Astrocyte of the hippocampus (primary cell): ENCODE data around the gene MYOCOS.
"Not testable (repeated sequence)": the region's sequence is repeated elsewhere in the genome, so short reads cannot be mapped to it uniquely, and the experiment has no call there.

Experiments
- DNase-seq: peaks from one replicate; pipeline ENCODE4 v3.0.0; 2011; ENCODE audit warnings: low read depth, low spot score

MYOCOS gene

GRCh38 chr1:171625225-171625624 is 3.2 kb downstream of the MYOCOS start:
- no peak for DNase-seq

- no peak for DNase-seq
Measured at GRCh38 chr1:171627020-171627419, 5.0 kb downstream of the MYOCOS start.

- no peak for DNase-seq
Measured at GRCh38 chr1:171628225-171628624, 6.2 kb downstream of the MYOCOS start.

GRCh38 chr1:171635661-171636060 is 13.6 kb downstream of the MYOCOS start:
- no peak for DNase-seq

GRCh38 chr1:171636141-171636540 is 14.1 kb downstream of the MYOCOS start:
- peak; percentile 22 for DNase-seq

GRCh38 chr1:171637928-171638576 is 16.0 kb downstream of the MYOCOS start:
- no peak for DNase-seq

- no peak for DNase-seq
Measured at GRCh38 chr1:171640225-171640624, 18.2 kb downstream of the MYOCOS start.

GRCh38 chr1:171641076-171641864 is 19.2 kb downstream of the MYOCOS start:
- no peak for DNase-seq

- DNase-seq: no peak
Measured at GRCh38 chr1:171642197-171642596, 20.2 kb downstream of the MYOCOS start.

- DNase-seq: no peak
Measured at GRCh38 chr1:171643156-171643555, 21.1 kb downstream of the MYOCOS start.

GRCh38 chr1:171644805-171645483 is 22.9 kb downstream of the MYOCOS start:
- peak; percentile 93 for DNase-seq

- peak; percentile 42 for DNase-seq
Measured at GRCh38 chr1:171645553-171646248, 23.7 kb downstream of the MYOCOS start.

- no peak for DNase-seq
Measured at GRCh38 chr1:171646249-171646560, 24.2 kb downstream of the MYOCOS start.

GRCh38 chr1:171652234-171652822 is 30.3 kb downstream of the MYOCOS start, which contains the start of gene MYOC:
MYOC (minus strand) TSS chr1:171652688; CDS start chr1:171652611, 77 bp downstream.
- DNase-seq: no peak

GRCh38 chr1:171653796-171654195 is 31.8 kb downstream of the MYOCOS start:
- no peak for DNase-seq

GRCh38 chr1:171654201-171654941 is 32.3 kb downstream of the MYOCOS start:
- peak; percentile 92 for DNase-seq

- peak; percentile 54 for DNase-seq
Measured at GRCh38 chr1:171654942-171655745, 33.1 kb downstream of the MYOCOS start.

- DNase-seq: no peak
Measured at GRCh38 chr1:171655746-171656116, 33.7 kb downstream of the MYOCOS start.

GRCh38 chr1:171656206-171656605 is 34.2 kb downstream of the MYOCOS start:
- DNase-seq: not testable (repeated sequence)

- no peak for DNase-seq
Measured at GRCh38 chr1:171661076-171661650, 39.1 kb downstream of the MYOCOS start.
